Activated CD8-positive, alpha-beta memory T cell treated with anti-CD3 and anti-CD28 coated beads, Interleukin-2, amount 50 U/mL, for 4 hours (primary cell): ENCODE data around the gene TFCP2L1.

Experiments used
- DNase-seq: peaks from one replicate; pipeline ENCODE4 v3.0.0-alpha.2; 2020

TFCP2L1 gene

GRCh38 chr2:121214296-121214695, 70.7 kb downstream of the TFCP2L1 start:
- DNase-seq, result no peak

GRCh38 chr2:121213386-121213785, 71.6 kb downstream of the TFCP2L1 start:
- no peak for DNase-seq

GRCh38 chr2:121212661-121213325, 72.2 kb downstream of the TFCP2L1 start:
- DNase-seq, result no peak

GRCh38 chr2:121211689-121212151, 73.3 kb downstream of the TFCP2L1 start:
- DNase-seq, result no peak

- no peak for DNase-seq
Observed at GRCh38 chr2:121211251-121211650, 73.8 kb downstream of the TFCP2L1 start.

- no peak for DNase-seq
Observed at GRCh38 chr2:121210691-121211090, 74.3 kb downstream of the TFCP2L1 start.

- DNase-seq, result no peak
Observed at GRCh38 chr2:121209014-121209610, 75.9 kb downstream of the TFCP2L1 start.

GRCh38 chr2:121207494-121207893, 77.5 kb downstream of the TFCP2L1 start:
- no peak for DNase-seq

- no peak for DNase-seq
Observed at GRCh38 chr2:121205321-121205942, 79.6 kb downstream of the TFCP2L1 start.

GRCh38 chr2:121203591-121204249, 81.3 kb downstream of the TFCP2L1 start:
- DNase-seq, result no peak

GRCh38 chr2:121202541-121203310, 82.3 kb downstream of the TFCP2L1 start:
- DNase-seq, result no peak

GRCh38 chr2:121201796-121202195, 83.2 kb downstream of the TFCP2L1 start:
- no peak for DNase-seq

- DNase-seq, result no peak
Observed at GRCh38 chr2:121200419-121201315, 84.3 kb downstream of the TFCP2L1 start.

GRCh38 chr2:121200011-121200347, 85.0 kb downstream of the TFCP2L1 start:
- no peak for DNase-seq

GRCh38 chr2:121199281-121200010, 85.6 kb downstream of the TFCP2L1 start:
- no peak for DNase-seq

- DNase-seq, result no peak
Observed at GRCh38 chr2:121197369-121198091, 87.5 kb downstream of the TFCP2L1 start.

GRCh38 chr2:121196849-121197155, 88.2 kb downstream of the TFCP2L1 start:
- DNase-seq, result no peak

- no peak for DNase-seq
Observed at GRCh38 chr2:121196132-121196848, 88.7 kb downstream of the TFCP2L1 start.

GRCh38 chr2:121195036-121195435, 90.0 kb downstream of the TFCP2L1 start:
- DNase-seq, result no peak

GRCh38 chr2:121194626-121195025, 90.4 kb downstream of the TFCP2L1 start:
- no peak for DNase-seq
